Measurements from ENCODE around the gene INO80.

- TF ChIP-seq POLR2AphosphoS5 (IDR thresholded peaks at IDR 0.05) (no peak), CTCF (IDR thresholded peaks at IDR 0.05) (no peak)
These were observed 104.8 kb downstream of the INO80 start for GRCh38 chr15:41011055-41011815.

Data from sigmoid colon (tissue), 4 donors.